Liver (tissue), 9 donors: Measurements from ENCODE around the gene KIAA1614. TPM values are rescaled to one million over a fixed set of nuclear protein-coding genes. Genes with fewer than 3 reads are reported as not detected.

Source experiments
- DNase-seq: peaks from one replicate; pipeline ENCODE4 v3.0.0-alpha.2; 2017; ENCODE audit warnings: low spot score
- H3K27ac ChIP-seq, 2 donors: one replicate each; pipeline ENCODE4 v1.7.0; 2013; ENCODE audit warnings: inconsistent platforms in 2 of 2, low read length in 2 of 2, control low read depth in 1 of 2, low read depth in 1 of 2, mild to moderate bottlenecking in 1 of 2
- H3K27me3 ChIP-seq, 4 donors: one replicate each; pipeline versions ENCODE4 v1.6.1 to v1.7.0; 2013; ENCODE audit warnings: low read length in 3 of 4, inconsistent platforms in 1 of 4, mild to moderate bottlenecking in 1 of 4, moderate library complexity in 1 of 4; ENCODE audit not compliant: control insufficient read depth in 4 of 4, insufficient read depth in 4 of 4
- H3K36me3 ChIP-seq, 4 donors: one replicate each; pipeline versions ENCODE4 v1.6.1 to v1.7.0; 2013; ENCODE audit warnings: low read length in 3 of 4, mild to moderate bottlenecking in 3 of 4, low read depth in 1 of 4, moderate library complexity in 1 of 4; ENCODE audit not compliant: control insufficient read depth in 4 of 4, insufficient read depth in 3 of 4
- H3K4me1 ChIP-seq, 4 donors: one replicate each; pipeline versions ENCODE4 v1.6.1 to v1.7.0; 2013; ENCODE audit warnings: low read length in 3 of 4, mild to moderate bottlenecking in 3 of 4, moderate library complexity in 1 of 4; ENCODE audit not compliant: control insufficient read depth in 4 of 4, insufficient read depth in 4 of 4
- H3K4me3 ChIP-seq, 3 donors: one replicate each; pipeline versions ENCODE4 v1.6.1 to v1.7.0; 2013; ENCODE audit warnings: low read length in 3 of 3, control low read depth in 1 of 3, low read depth in 1 of 3, mild to moderate bottlenecking in 1 of 3
- H3K9ac ChIP-seq, 2 donors: one replicate each; pipeline ENCODE4 v1.7.0; 2013; ENCODE audit warnings: low read length in 2 of 2, mild to moderate bottlenecking in 2 of 2, moderate library complexity in 2 of 2, control low read depth in 1 of 2, low read depth in 1 of 2
- H3K9me3 ChIP-seq, 4 donors: one replicate each; pipeline versions ENCODE4 v1.6.1 to v1.7.0; 2013; ENCODE audit warnings: low read length in 3 of 4; ENCODE audit not compliant: control insufficient read depth in 4 of 4
- ATF3 ChIP-seq: IDR thresholded peaks from 2 replicates; pipeline ENCODE4 v1.6.1; 2016; ENCODE audit warnings: antibody characterized with exemption
- CTCF ChIP-seq: fragments of 150-350 bp; IDR thresholded peaks from 2 replicates; pipeline ENCODE4 v1.5.1; 2017; ENCODE audit warnings: improper control_type of control experiment, low read depth, low read length; ENCODE audit not compliant: missing input control
- EGR1 ChIP-seq, 2 donors: IDR thresholded peaks; 2 replicates each; pipeline ENCODE4 v1.6.1; 2016 to 2018; ENCODE audit warnings: antibody characterized with exemption in 2 of 2, low read depth in 2 of 2
- FOXA1 ChIP-seq: IDR thresholded peaks from 2 replicates; pipeline ENCODE4 v1.6.1; 2016; ENCODE audit warnings: antibody characterized with exemption
- FOXA2 ChIP-seq: IDR thresholded peaks from 2 replicates; pipeline ENCODE4 v1.6.1; 2016; ENCODE audit warnings: antibody characterized with exemption
- GABPA ChIP-seq, 2 donors: IDR thresholded peaks in 1 of 2; conservative IDR thresholded peaks in 1 of 2; 2 replicates each; pipeline ENCODE4 v1.6.1; 2016; ENCODE audit warnings: antibody characterized with exemption in 2 of 2, mild to moderate bottlenecking in 1 of 2, moderate library complexity in 1 of 2
- HNF4A ChIP-seq, 2 donors: conservative IDR thresholded peaks; 2 replicates each; pipeline ENCODE4 v1.6.1; 2016; ENCODE audit warnings: antibody characterized with exemption in 2 of 2, mild to moderate bottlenecking in 2 of 2
- HNF4G ChIP-seq: IDR thresholded peaks from 2 replicates; pipeline ENCODE4 v1.6.1; 2016; ENCODE audit warnings: antibody characterized with exemption
- JUND ChIP-seq, 2 donors: IDR thresholded peaks; 2 replicates each; pipeline ENCODE4 v1.6.1; 2016; ENCODE audit warnings: antibody characterized with exemption in 2 of 2
- MAX ChIP-seq: IDR thresholded peaks from 2 replicates; pipeline ENCODE4 v1.6.1; 2016; ENCODE audit warnings: antibody characterized with exemption
- NR2F2 ChIP-seq: IDR thresholded peaks from 2 replicates; pipeline ENCODE4 v1.6.1; 2016; ENCODE audit warnings: antibody characterized with exemption
- RAD21 ChIP-seq, 2 donors: IDR thresholded peaks; 2 replicates each; pipeline ENCODE4 v1.6.1; 2016; ENCODE audit warnings: antibody characterized with exemption in 2 of 2, mild to moderate bottlenecking in 2 of 2
- REST ChIP-seq: IDR thresholded peaks from 2 replicates; pipeline ENCODE4 v1.6.1; 2016; ENCODE audit warnings: antibody characterized with exemption, mild to moderate bottlenecking
- RXRA ChIP-seq, 2 donors: IDR thresholded peaks; 2 replicates each; pipeline ENCODE4 v1.6.1; 2017 to 2018; ENCODE audit warnings: antibody characterized with exemption in 2 of 2, mild to moderate bottlenecking in 1 of 2
- SP1 ChIP-seq: IDR thresholded peaks from 2 replicates; pipeline ENCODE4 v1.6.1; 2018; ENCODE audit warnings: antibody characterized with exemption, mild to moderate bottlenecking
- TAF1 ChIP-seq: conservative IDR thresholded peaks from 2 replicates; pipeline ENCODE4 v1.6.1; 2016; ENCODE audit warnings: antibody characterized with exemption, mild to moderate bottlenecking
- YY1 ChIP-seq: IDR thresholded peaks from 2 replicates; pipeline ENCODE4 v1.6.1; 2016; ENCODE audit warnings: antibody characterized with exemption, mild to moderate bottlenecking
- WGBS: extraction: QIAGEN DNeasy Blood & Tissue Kit; methylation state at CpG from one replicate; pipeline ENCODE4 v1.1.7; 2013; 5-methylcytosine and 5-hydroxymethylcytosine counted together
- polyA plus RNA-seq, 2 donors: library from polyadenylated mRNA; stranded (reverse) in 1 of 2; unstranded in 1 of 2; fragments of 200-250 nt in 1 of 2; fragments of >200 nt in 1 of 2; fragmentation: Nextera tagmentation in 1 of 2; extraction: Ambion mirVana in 1 of 2; gene quantifications; one replicate each; pipeline versions ENCODE4 v1.2.1 to v1.2.3, GENCODE V29; 2013 to 2015
- total RNA-seq, 2 donors: library from RNA; depleted of rRNA; stranded (reverse); fragments of >200 nt; gene quantifications; one replicate each; pipeline ENCODE4 v1.2.3, GENCODE V29; 2014
- donor health status: healthy.
- donor health status: healthy.
- donor health status: healthy.
- donor health status: healthy.
- donor health status: healthy.

The KIAA1614 gene
- total and polyA plus RNA-seq, 4 donors = 0.21 to 1.1 (median 0.40) TPM

- peaks cover 1 to 11% (median 4%) of the 10 kb centered on the region in 4 donors for H3K4me1 ChIP-seq
- no peaks in the 10 kb centered on the region for H3K27me3 ChIP-seq
- no peaks in the 10 kb centered on the region for H3K36me3 ChIP-seq
- WGBS = 78% methylated on average over 13 of the region's 13 CpGs
- peak; percentile 61 for DNase-seq
- no peaks in the 10 kb centered on the region for H3K9me3 ChIP-seq
- H3K4me3 ChIP-seq = no peak overlapping the region
- no peak overlapping the region for H3K9ac ChIP-seq
- no peak overlapping the region for H3K27ac ChIP-seq
- TF ChIP-seq ATF3 (no peak), MAX (no peak), GABPA (IDR thresholded peaks at IDR 0.05 in 1 of 2, conservative IDR thresholded peaks at IDR 0.05 in 1 of 2) (no peak), CTCF (no peak), RAD21 (IDR thresholded peaks at IDR 0.05) (no peak), YY1 (no peak), EGR1 (IDR thresholded peaks at IDR 0.05; ENCODE audit: low read depth in 2 of 2) (no peak), HNF4A (conservative IDR thresholded peaks at IDR 0.05) (no peak), RXRA (IDR thresholded peaks at IDR 0.05) (no peak), FOXA2 (no peak), REST (no peak), JUND (IDR thresholded peaks at IDR 0.05) (no peak), FOXA1 (no peak), HNF4G (no peak), NR2F2 (no peak), SP1 (no peak), TAF1 (no peak)
Observed at GRCh38 chr1:180923021-180923841, 10.5 kb downstream of the KIAA1614 start.

DNA sequence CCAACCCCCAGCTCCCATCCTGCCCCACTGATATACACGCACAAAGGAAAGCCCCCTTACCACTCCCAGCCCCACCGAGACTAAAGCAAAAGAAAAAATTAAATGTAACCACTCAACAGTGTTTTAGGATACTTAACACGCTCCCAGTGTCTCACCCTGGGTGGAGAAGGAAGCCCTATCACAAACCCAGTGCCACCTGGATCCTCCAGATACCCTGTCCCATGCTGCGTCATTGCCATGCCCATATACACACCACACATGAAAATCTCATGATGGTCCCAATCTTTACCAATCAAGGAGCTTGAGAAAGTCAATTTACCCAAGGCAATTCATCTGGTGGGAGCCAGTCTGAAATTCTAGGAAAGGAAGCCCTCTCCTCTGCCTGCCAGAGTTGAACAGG is 11.2 kb downstream of the KIAA1614 start:
- no peaks in the 10 kb centered on the region for H3K27me3 ChIP-seq
- no peak for TF ChIP-seq CTCF
- H3K4me3 ChIP-seq = no peak overlapping the region
- H3K27ac ChIP-seq = no peak overlapping the region
- no peaks in the 10 kb centered on the region for H3K36me3 ChIP-seq
- WGBS = 74% methylated on average over 4 of the region's 4 CpGs
- DNase-seq = peak; percentile 82
- peaks cover 1 to 11% (median 4%) of the 10 kb centered on the region in 4 donors for H3K4me1 ChIP-seq
- no peaks in the 10 kb centered on the region for H3K9me3 ChIP-seq
- no peak overlapping the region for H3K9ac ChIP-seq
